HCT116 (cell line): ENCODE results near the gene KIF5C. TPM values are rescaled to one million over a fixed set of nuclear protein-coding genes. Genes with fewer than 3 reads are reported as not detected.

Experiments used
- ATAC-seq: fragments of 200-7000 bp; cut with Tn5 transposase; 2 replicates; pipeline ENCODE4 v1.9.1; 2020; ENCODE audit warnings: mild to moderate bottlenecking, moderate library complexity
- BruUV-seq: library from RNA; stranded (reverse); fragments of 400-500 nt; replicated peaks from 2 replicates; lab custom pipeline; 2021; lab: Mats Ljungman, UMichigan
- CTCF ChIA-PET: fragments of 300-600 bp; sonication (Branson Sonifier 250); formaldehyde crosslinking; loops from one replicate; lab custom pipeline; 2021; ENCODE audit warnings: antibody characterized with exemption; lab: Charles Lee
- POLR2A ChIA-PET: fragments of 300-600, 350-600 bp; sonication (Branson Sonifier 250); formaldehyde crosslinking; loops from one replicate; lab custom pipeline; 2021; ENCODE audit warnings: antibody characterized with exemption; lab: Charles Lee
- RAD21 ChIA-PET, 2 experiments: fragments of 300-600 bp; sonication (Branson Sonifier 250); formaldehyde crosslinking; loops; one replicate each; lab custom pipeline; 2023; ENCODE audit warnings: low total read pairs in 2 of 2; ENCODE audit not compliant: uncharacterized antibody in 2 of 2, unreplicated experiment in 2 of 2, low non-redundant PET in 1 of 2; lab: Charles Lee
- DNase-seq: peaks from one replicate; pipeline ENCODE4 v3.0.0-alpha.2; 2010; ENCODE audit warnings: low read depth, low spot score
- H2AFZ ChIP-seq: fragments of 200-600 bp; shearing (Covaris generic), sonication (generic); 2 replicates; pipeline ENCODE4 v1.6.1; 2017; ENCODE audit warnings: low read depth, mixed run types, mixed read lengths, antibody characterized with exemption, low read length; ENCODE audit not compliant: poor library complexity, severe bottlenecking
- H3K27ac ChIP-seq: 2 replicates; pipeline ENCODE4 v1.5.1; 2012; ENCODE audit warnings: low read depth, low read length
- H3K27me3 ChIP-seq: fragments of 200-600 bp; sonication (generic); 2 replicates; pipeline ENCODE4 v1.6.1; 2016; ENCODE audit warnings: mixed run types, low read length, mixed read lengths; ENCODE audit not compliant: insufficient read depth
- H3K36me3 ChIP-seq, 2 experiments: fragments of 200-500 bp in 1 of 2; fragments of 200-600 bp in 1 of 2; sonication (Bioruptor generic) in 1 of 2; sonication (generic) in 1 of 2; 2 replicates each; pipeline versions ENCODE4 v1.5.1 to v1.6.1; 2014 to 2016; ENCODE audit warnings: low read length in 2 of 2, inconsistent platforms in 1 of 2, mixed read lengths in 1 of 2, mixed run types in 1 of 2; ENCODE audit not compliant: insufficient read depth in 2 of 2, control insufficient read depth in 1 of 2
- H3K4me1 ChIP-seq, 2 experiments: fragments of 200-600 bp in 1 of 2; sonication (generic) in 1 of 2; 2 replicates each; pipeline versions ENCODE4 v1.5.1 to v1.6.1; 2012 to 2017; ENCODE audit warnings: low read length in 2 of 2, inconsistent platforms in 1 of 2, mild to moderate bottlenecking in 1 of 2, mixed read lengths in 1 of 2, mixed run types in 1 of 2, moderate library complexity in 1 of 2; ENCODE audit not compliant: insufficient read depth in 2 of 2, control insufficient read depth in 1 of 2
- H3K4me2 ChIP-seq: fragments of 200-600 bp; sonication (generic); 2 replicates; pipeline ENCODE4 v1.6.1; 2017; ENCODE audit warnings: mixed run types, low read length, mixed read lengths
- H3K4me3 ChIP-seq, 2 experiments: fragments of 200-600 bp in 1 of 2; sonication (generic) in 1 of 2; replicated peaks in 1 of 2; 2 replicates each; pipeline ENCODE4 v1.5.1; 2011 to 2016; ENCODE audit warnings: low read length in 2 of 2, control low read depth in 1 of 2, low read depth in 1 of 2, mild to moderate bottlenecking in 1 of 2, mixed read lengths in 1 of 2, mixed run types in 1 of 2
- H3K79me2 ChIP-seq: fragments of 200-600 bp; sonication (generic); 2 replicates; pipeline ENCODE4 v1.6.1; 2017; ENCODE audit warnings: mild to moderate bottlenecking, mixed run types, low read length, moderate library complexity, mixed read lengths; ENCODE audit not compliant: insufficient read depth
- H3K9ac ChIP-seq: fragments of 200-600 bp; sonication (generic); 2 replicates; pipeline ENCODE4 v1.6.1; 2016; ENCODE audit warnings: low read length, mixed read lengths
- H3K9me2 ChIP-seq: fragments of 200-600 bp; sonication (generic), shearing (Covaris generic); 2 replicates; pipeline ENCODE4 v1.6.1; 2017; ENCODE audit warnings: mixed run types, mild to moderate bottlenecking, moderate library complexity; ENCODE audit not compliant: insufficient read depth
- H3K9me3 ChIP-seq, 2 experiments: fragments of 200-500 bp in 1 of 2; fragments of 200-600 bp in 1 of 2; sonication (Bioruptor generic) in 1 of 2; sonication (generic) in 1 of 2; 2 replicates each; pipeline ENCODE4 v1.6.1; 2014 to 2017; ENCODE audit warnings: low read length in 2 of 2, mixed read lengths in 2 of 2, inconsistent platforms in 1 of 2, low read depth in 1 of 2, mild to moderate bottlenecking in 1 of 2, mixed run types in 1 of 2, moderate library complexity in 1 of 2; ENCODE audit not compliant: control insufficient read depth in 1 of 2, insufficient read depth in 1 of 2
- H4K20me1 ChIP-seq: fragments of 200-600 bp; sonication (generic), shearing (Covaris generic); 2 replicates; pipeline ENCODE4 v1.6.1; 2017; ENCODE audit warnings: mixed run types, mild to moderate bottlenecking, moderate library complexity; ENCODE audit not compliant: insufficient read depth
- CTCF ChIP-seq, 3 experiments: fragments of 200-600 bp in 1 of 3; sonication (generic) in 1 of 3; IDR thresholded peaks in 2 of 3; conservative IDR thresholded peaks in 1 of 3; 2 replicates each; pipeline ENCODE4 v1.5.1; 2012 to 2017; ENCODE audit warnings: low read depth in 2 of 3, low read length in 2 of 3, antibody characterized with exemption in 1 of 3, borderline replicate concordance in 1 of 3, control low read depth in 1 of 3, mild to moderate bottlenecking in 1 of 3, mixed read lengths in 1 of 3, mixed run types in 1 of 3, moderate library complexity in 1 of 3; ENCODE audit not compliant: insufficient read depth in 1 of 3
- ELF1 ChIP-seq: IDR thresholded peaks from 2 replicates; pipeline ENCODE4 v1.6.1; 2012; ENCODE audit warnings: low read depth, borderline replicate concordance
- MAX ChIP-seq: IDR thresholded peaks from 2 replicates; pipeline ENCODE4 v1.6.1; 2012
- SIN3A ChIP-seq: IDR thresholded peaks from 2 replicates; pipeline ENCODE4 v1.6.1; 2012; ENCODE audit warnings: low read depth
- SP1 ChIP-seq: IDR thresholded peaks from 2 replicates; pipeline ENCODE4 v1.6.1; 2012; ENCODE audit warnings: low read depth
- SRF ChIP-seq: IDR thresholded peaks from 2 replicates; pipeline ENCODE4 v1.6.1; 2012; ENCODE audit warnings: low read depth
- TCF7L2 ChIP-seq: IDR thresholded peaks from 2 replicates; pipeline ENCODE4 v1.7.0; 2011; ENCODE audit warnings: borderline replicate concordance, inconsistent platforms; ENCODE audit not compliant: insufficient read depth, insufficient read length; ENCODE audit errors: extremely low read depth
- intact Hi-C: fragments of 100-400 bp; cut with micrococcal nuclease; formaldehyde crosslinking; loops from 2 replicates; pipeline ENCODE4 v1.10.0; 2022
- total RNA-seq: library from RNA; stranded (reverse); gene quantifications from one replicate; pipeline ENCODE4 v1.2.1, GENCODE V29; 2021; ENCODE audit not compliant: unreplicated experiment

The KIF5C gene
- total RNA-seq, 1 experiment from 2014 or later = 6.5 TPM

- H3K36me3 ChIP-seq = no peaks in the 10 kb centered on the region
- no peak for DNase-seq
- CTCF ChIA-PET = no interaction called here
- H3K27ac ChIP-seq = no peak overlapping the region
- no peaks in the 10 kb centered on the region for H3K9me3 ChIP-seq
- ATAC-seq = peak; percentile 82
- no peak overlapping the region for H3K9ac ChIP-seq
- POLR2A ChIA-PET = no interaction called here
- H3K4me3 ChIP-seq = no peak overlapping the region
- intact Hi-C loops = no loop called here
- no peaks in the 10 kb centered on the region for H3K79me2 ChIP-seq
- RAD21 ChIA-PET = no interaction called here
- H3K9me2 ChIP-seq = no peaks in the 10 kb centered on the region
- peaks cover 3% of the 10 kb centered on the region; the same call in 1 of the 2 replicates for H3K27me3 ChIP-seq
- no peak overlapping the region for H3K4me2 ChIP-seq
- TF ChIP-seq MAX (no peak), CTCF (IDR thresholded peaks at IDR 0.05 in 2 of 3, conservative IDR thresholded peaks at IDR 0.05 in 1 of 3; ENCODE audit: borderline replicate concordance in 1 of 3, insufficient read depth in 1 of 3, low read depth in 2 of 3, low read length in 2 of 3) (peak in 2 of 3 experiments; percentile 25 to 30; a peak in 2 of 6 replicates)
- BruUV-seq = no TSS peak
- no peaks in the 10 kb centered on the region for H4K20me1 ChIP-seq
- no peaks in the 10 kb centered on the region for H3K4me1 ChIP-seq
- no peak overlapping the region for H2AFZ ChIP-seq
Measured at GRCh38 chr2:148829618-148830017, 45.4 kb upstream of the KIF5C start.

GRCh38 chr2:148832637-148833036, 42.4 kb upstream of the KIF5C start:
- Histone ChIP-seq H3K9me2 (no peaks in the 10 kb centered on the region), H3K27ac (no peak overlapping the region), H3K36me3 (no peaks in the 10 kb centered on the region), H3K9ac (no peak overlapping the region), H3K79me2 (no peaks in the 10 kb centered on the region), H2AFZ (no peak overlapping the region), H3K27me3 (peaks cover 10% of the 10 kb centered on the region; the same call in 1 of the 2 replicates), H3K4me3 (no peak overlapping the region), H3K4me1 (no peaks in the 10 kb centered on the region), H3K4me2 (no peak overlapping the region), H3K9me3 (no peaks in the 10 kb centered on the region), H4K20me1 (no peaks in the 10 kb centered on the region)
- intact Hi-C loops = no loop called here
- DNase-seq (no peak), ATAC-seq (no peak)
- CTCF ChIA-PET = no interaction called here
- POLR2A ChIA-PET = no interaction called here
- BruUV-seq = no TSS peak
- TF ChIP-seq SP1 (no peak), TCF7L2 (no peak), ELF1 (no peak), SIN3A (no peak), SRF (no peak)
- RAD21 ChIA-PET = no interaction called here
